ENCODE results near the gene CMTM3.
"Not testable (repeated sequence)": the region's sequence is repeated elsewhere in the genome, so short reads cannot be mapped to it uniquely, and the experiment has no call there.

The CMTM3 gene

GRCh38 chr16:66658143-66658859 lies 53.8 kb downstream of the CMTM3 start:
- Histone ChIP-seq H3K4me3 (ENCODE audit: low read depth, low read length) (no peak overlapping the region), H3K36me3 (no peaks in the 10 kb centered on the region), H3K9me3 (no peaks in the 10 kb centered on the region), H3K27me3 (no peaks in the 10 kb centered on the region), H3K4me1 (peaks cover 8% of the 10 kb centered on the region)
- TF ChIP-seq CTCF (IDR thresholded peaks at IDR 0.05; ENCODE audit: low read depth, low read length), result peak; percentile 14; the same call in 1 of the 2 replicates
- no peak for DNase-seq

GRCh38 chr16:66658860-66659190 lies 54.3 kb downstream of the CMTM3 start:
- no peak for TF ChIP-seq CTCF (IDR thresholded peaks at IDR 0.05; ENCODE audit: low read depth, low read length)
- H3K4me3 ChIP-seq (ENCODE audit: low read depth, low read length), result no peak overlapping the region
- H3K27me3 ChIP-seq, result no peaks in the 10 kb centered on the region

GRCh38 chr16:66660422-66661209 lies 56.1 kb downstream of the CMTM3 start:
- peak; percentile 47 for TF ChIP-seq CTCF (IDR thresholded peaks at IDR 0.05; ENCODE audit: low read depth, low read length)
- Histone ChIP-seq H3K9me3 (no peaks in the 10 kb centered on the region), H3K36me3 (no peaks in the 10 kb centered on the region), H3K4me1 (peaks cover 8% of the 10 kb centered on the region), H3K27me3 (no peaks in the 10 kb centered on the region), H3K4me3 (ENCODE audit: low read depth, low read length) (peak overlapping the region; percentile 3; the same call in 1 of the 2 replicates)
- peak; percentile 90 for DNase-seq

More at GRCh38 chr16:66658860-66659190, 54.3 kb downstream of the CMTM3 start:
- no peak for DNase-seq
- H3K9me3 ChIP-seq, result no peaks in the 10 kb centered on the region
- peaks cover 8% of the 10 kb centered on the region for H3K4me1 ChIP-seq
- no peaks in the 10 kb centered on the region for H3K36me3 ChIP-seq

GRCh38 chr16:66661210-66661560 lies 56.7 kb downstream of the CMTM3 start:
- Histone ChIP-seq H3K27me3 (no peaks in the 10 kb centered on the region), H3K4me3 (ENCODE audit: low read depth, low read length) (peak overlapping the region; percentile 3; the same call in 1 of the 2 replicates)

GRCh38 chr16:66661671-66662346 lies 57.3 kb downstream of the CMTM3 start:
- H3K4me3 ChIP-seq (ENCODE audit: low read depth, low read length); H3K9me3 ChIP-seq; H3K4me1 ChIP-seq; H3K36me3 ChIP-seq; H3K27me3 ChIP-seq: not testable (repeated sequence)
- peak; percentile 37 for DNase-seq

More at GRCh38 chr16:66661210-66661560, 56.7 kb downstream of the CMTM3 start:
- TF ChIP-seq CTCF (IDR thresholded peaks at IDR 0.05; ENCODE audit: low read depth, low read length), result no peak
- no peaks in the 10 kb centered on the region for H3K9me3 ChIP-seq
- no peaks in the 10 kb centered on the region for H3K36me3 ChIP-seq
- H3K4me1 ChIP-seq, result peaks cover 8% of the 10 kb centered on the region
- peak; percentile 38 for DNase-seq

GRCh38 chr16:66662445-66663194 lies 58.1 kb downstream of the CMTM3 start:
- Histone ChIP-seq H3K4me1 (peaks cover 8% of the 10 kb centered on the region), H3K36me3 (no peaks in the 10 kb centered on the region), H3K9me3 (no peaks in the 10 kb centered on the region), H3K4me3 (ENCODE audit: low read depth, low read length) (no peak overlapping the region), H3K27me3 (no peaks in the 10 kb centered on the region)
- peak; percentile 42 for DNase-seq
- peak; percentile 72 for TF ChIP-seq CTCF (IDR thresholded peaks at IDR 0.05; ENCODE audit: low read depth, low read length)
